Testis (tissue), 3 donors: ENCODE data around the gene SBK1. TPM values are rescaled to one million over a fixed set of nuclear protein-coding genes. Genes with fewer than 3 reads are reported as not detected.

Experiments
- DNase-seq: peaks from one replicate; pipeline ENCODE4 v3.0.0-alpha.2; 2019
- H3K27ac ChIP-seq, 2 donors: fragments of 200-600 bp; sonication (generic); one replicate each; pipeline ENCODE4 v1.5.1; 2019
- H3K27me3 ChIP-seq: fragments of 200-600 bp; sonication (generic); one replicate; pipeline ENCODE4 v1.5.1; 2019
- H3K36me3 ChIP-seq: fragments of 200-600 bp; sonication (generic); one replicate; pipeline ENCODE4 v1.5.1; 2017; ENCODE audit warnings: low read depth; ENCODE audit errors: missing control alignments
- H3K4me1 ChIP-seq: fragments of 200-600 bp; sonication (generic); one replicate; pipeline ENCODE4 v1.5.1; 2019
- H3K4me3 ChIP-seq, 2 donors: fragments of 200-600 bp; sonication (generic); one replicate each; pipeline ENCODE4 v1.5.1; 2017 to 2019
- H3K9me3 ChIP-seq: fragments of 200-600 bp; sonication (generic); one replicate; pipeline ENCODE4 v1.5.1; 2017
- POLR2A ChIP-seq: fragments of 450-650 bp; IDR thresholded peaks from one replicate; pipeline ENCODE4 v1.6.1; 2017; ENCODE audit warnings: antibody characterized with exemption, mild to moderate bottlenecking, moderate library complexity
- WGBS, 2 donors: methylation state at CpG; one replicate each; pipeline ENCODE4 v1.1.5; 2018; 5-methylcytosine and 5-hydroxymethylcytosine counted together
- intact Hi-C: fragments of 100-400 bp; cut with DNase I; formaldehyde crosslinking; loops from one replicate; pipeline ENCODE4 v1.15.1; 2023; ENCODE audit warnings: low total_unique reads
- polyA plus RNA-seq: library from polyadenylated mRNA; stranded (reverse); fragments of 350-450 nt; fragmentation: Illumina TruSeq; extraction: RNeasy Lipid Tissue Mini Kit (QIAGEN cat#74804); gene quantifications from one replicate; pipeline ENCODE4 v1.2.3, GENCODE V29; 2014; ENCODE audit warnings: low read depth, low replicate concordance; ENCODE audit not compliant: insufficient read depth
- total RNA-seq, 2 donors: library from RNA; depleted of rRNA; stranded (reverse); fragments of >200 nt; gene quantifications; one replicate each; pipeline ENCODE4 v1.2.3, GENCODE V29; 2016
- TF ChIP-seq, protein P1 (sequence below), 3 experiments: fragments of 450-650 bp in 2 of 3; fragments of 200-600 bp in 1 of 3; sonication (generic) in 1 of 3; IDR thresholded peaks; one replicate each; pipeline ENCODE4 v1.5.1; 2016 to 2019; ENCODE audit warnings: antibody characterized with exemption in 3 of 3, mild to moderate bottlenecking in 2 of 3, moderate library complexity in 1 of 3

The SBK1 gene
- total and polyA plus RNA-seq, 3 donors from 2014 or later, result 4.1 to 8.1 (median 4.6) TPM

DNA sequence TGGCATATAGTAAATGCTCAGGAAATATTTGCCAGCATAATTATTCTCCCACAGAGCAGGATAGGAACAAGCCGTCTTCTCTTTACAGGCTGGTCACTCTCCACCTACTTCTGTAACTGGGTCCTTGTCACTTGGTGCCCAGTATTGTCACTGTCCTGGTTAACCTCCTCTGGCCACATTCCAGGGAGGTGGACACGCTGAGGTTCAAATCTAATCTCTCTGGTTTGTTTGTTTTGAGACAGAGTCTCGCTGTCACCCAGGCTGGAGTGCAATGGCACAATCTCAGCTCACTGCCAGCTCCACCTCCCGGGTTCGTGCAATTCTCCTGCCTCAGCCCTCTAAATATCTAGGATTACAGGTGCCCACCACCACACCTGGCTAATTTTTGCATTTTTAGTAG, 15.6 kb downstream of the SBK1 start:
- H3K4me3 ChIP-seq, result no peak overlapping the region
- TF ChIP-seq, protein P1, sequence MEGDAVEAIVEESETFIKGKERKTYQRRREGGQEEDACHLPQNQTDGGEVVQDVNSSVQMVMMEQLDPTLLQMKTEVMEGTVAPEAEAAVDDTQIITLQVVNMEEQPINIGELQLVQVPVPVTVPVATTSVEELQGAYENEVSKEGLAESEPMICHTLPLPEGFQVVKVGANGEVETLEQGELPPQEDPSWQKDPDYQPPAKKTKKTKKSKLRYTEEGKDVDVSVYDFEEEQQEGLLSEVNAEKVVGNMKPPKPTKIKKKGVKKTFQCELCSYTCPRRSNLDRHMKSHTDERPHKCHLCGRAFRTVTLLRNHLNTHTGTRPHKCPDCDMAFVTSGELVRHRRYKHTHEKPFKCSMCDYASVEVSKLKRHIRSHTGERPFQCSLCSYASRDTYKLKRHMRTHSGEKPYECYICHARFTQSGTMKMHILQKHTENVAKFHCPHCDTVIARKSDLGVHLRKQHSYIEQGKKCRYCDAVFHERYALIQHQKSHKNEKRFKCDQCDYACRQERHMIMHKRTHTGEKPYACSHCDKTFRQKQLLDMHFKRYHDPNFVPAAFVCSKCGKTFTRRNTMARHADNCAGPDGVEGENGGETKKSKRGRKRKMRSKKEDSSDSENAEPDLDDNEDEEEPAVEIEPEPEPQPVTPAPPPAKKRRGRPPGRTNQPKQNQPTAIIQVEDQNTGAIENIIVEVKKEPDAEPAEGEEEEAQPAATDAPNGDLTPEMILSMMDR (IDR thresholded peaks at IDR 0.05), result no peak
- no peak for TF ChIP-seq POLR2A
- intact Hi-C loops, result no loop called here
- H3K4me1 ChIP-seq, result peaks cover 4% of the 10 kb centered on the region
- no peaks in the 10 kb centered on the region for H3K27me3 ChIP-seq
- 81 to 90% methylated on average over 5 of the region's 5 CpGs for WGBS, 2 donors
- no peaks in the 10 kb centered on the region for H3K36me3 ChIP-seq
- no peak overlapping the region for H3K27ac ChIP-seq
- no peak for DNase-seq
- no peaks in the 10 kb centered on the region for H3K9me3 ChIP-seq

DNA sequence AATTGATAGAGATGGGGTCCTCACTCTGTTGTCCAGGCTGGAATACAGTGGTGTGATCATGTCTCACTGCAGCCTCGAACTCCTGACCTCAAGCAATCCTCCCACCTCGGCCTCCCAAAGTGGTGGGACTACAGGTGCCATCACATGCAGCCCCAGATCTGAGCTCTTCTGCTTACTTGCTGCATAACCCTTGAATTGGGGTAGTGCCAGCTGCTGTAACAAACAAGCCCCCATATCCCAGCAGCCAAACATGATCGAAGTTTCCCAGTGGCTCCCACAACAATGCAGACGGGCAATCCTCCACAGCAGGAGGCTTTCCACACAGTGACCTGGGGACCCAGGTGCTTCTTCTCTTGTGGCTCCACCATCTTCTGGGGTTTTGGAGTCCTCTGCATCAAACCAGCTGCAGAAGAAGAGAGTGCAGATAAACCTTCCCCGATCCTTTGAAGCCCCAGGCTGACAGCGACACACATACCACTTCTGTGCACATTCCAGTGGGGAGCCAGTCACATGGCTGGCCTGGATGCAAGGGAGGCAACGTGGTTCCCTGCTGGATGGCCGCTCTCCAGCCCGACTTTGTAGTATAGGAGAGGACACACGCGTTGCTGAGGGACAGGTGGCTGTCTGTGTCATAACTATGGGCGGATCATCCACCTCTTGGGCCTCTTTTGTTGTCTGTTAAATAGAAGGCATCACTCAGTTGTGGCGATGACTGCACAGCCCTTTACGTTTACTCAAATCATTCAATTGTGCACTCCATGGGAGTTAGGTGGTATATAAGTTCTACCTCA, 16.7 kb downstream of the SBK1 start:
- TF ChIP-seq, protein P1 (IDR thresholded peaks at IDR 0.05), result no peak
- no peak for TF ChIP-seq POLR2A
- Histone ChIP-seq H3K4me1 (peaks cover 4% of the 10 kb centered on the region), H3K9me3 (no peaks in the 10 kb centered on the region), H3K27ac (no peak overlapping the region), H3K4me3 (no peak overlapping the region), H3K36me3 (no peaks in the 10 kb centered on the region), H3K27me3 (no peaks in the 10 kb centered on the region)
- DNase-seq, result no peak
- 82 to 88% methylated on average over 13 to 14 of the region's 14 CpGs for WGBS, 2 donors
- intact Hi-C loops, result no loop called here

DNA sequence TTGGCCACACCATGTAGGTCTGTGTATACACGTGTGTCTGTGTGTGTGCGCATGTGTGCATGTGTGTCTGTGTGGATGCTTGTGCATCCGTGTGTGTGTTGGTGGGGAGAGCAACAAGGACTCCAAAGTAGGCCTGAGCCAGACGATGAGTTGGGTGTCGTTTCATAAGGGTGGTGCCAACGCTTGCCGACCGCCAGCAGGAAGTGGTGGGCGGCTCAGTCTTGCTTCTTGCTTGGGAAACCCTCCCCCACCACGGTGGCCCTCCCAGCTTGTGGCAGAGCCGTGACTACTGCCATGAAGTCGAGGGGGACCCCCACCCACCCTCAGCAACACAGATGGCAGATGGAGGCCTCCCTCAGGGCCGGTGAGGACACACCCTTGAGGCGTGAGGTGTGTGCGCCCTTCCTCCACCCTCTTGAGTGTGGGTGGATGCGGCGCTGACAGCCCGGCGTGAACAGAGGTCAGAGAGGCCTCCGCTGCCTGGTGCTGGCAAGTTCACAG, 17.5 kb downstream of the SBK1 start:
- 71 to 75% methylated on average over 9 to 20 of the region's 20 CpGs for WGBS, 2 donors
- intact Hi-C loops, result no loop called here
- TF ChIP-seq, protein P1 (IDR thresholded peaks at IDR 0.05), result no peak
- TF ChIP-seq POLR2A, result no peak
- no peaks in the 10 kb centered on the region for H3K9me3 ChIP-seq
- H3K4me1 ChIP-seq, result peaks cover 4% of the 10 kb centered on the region
- H3K4me3 ChIP-seq, result no peak overlapping the region
- H3K27me3 ChIP-seq, result no peaks in the 10 kb centered on the region
- H3K27ac ChIP-seq, result no peak overlapping the region
- H3K36me3 ChIP-seq, result no peaks in the 10 kb centered on the region
- no peak for DNase-seq

DNA sequence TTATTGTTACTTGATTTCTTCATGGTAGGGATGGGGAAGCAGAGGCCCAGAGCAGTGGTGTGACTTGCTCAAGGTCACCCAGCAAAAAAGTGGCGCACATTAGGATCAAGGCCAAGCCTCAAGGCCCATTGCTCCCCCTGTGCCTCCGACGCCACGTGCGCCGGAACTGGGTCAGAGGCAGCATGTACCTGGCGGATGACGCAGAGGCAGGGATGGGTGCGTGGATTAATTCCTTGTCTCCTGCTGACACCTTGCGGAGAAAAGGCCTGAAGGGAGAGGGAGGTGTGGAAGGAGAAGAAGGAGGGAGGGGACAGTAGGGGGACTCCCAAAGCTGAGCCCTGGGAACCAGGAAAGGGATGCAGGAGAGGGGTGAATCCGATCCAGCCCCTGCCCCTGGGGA, 18.5 kb downstream of the SBK1 start:
- Histone ChIP-seq H3K9me3 (no peaks in the 10 kb centered on the region), H3K4me3 (no peak overlapping the region), H3K27me3 (no peaks in the 10 kb centered on the region), H3K4me1 (peaks cover 4% of the 10 kb centered on the region), H3K27ac (no peak overlapping the region), H3K36me3 (no peaks in the 10 kb centered on the region)
- 83 to 95% methylated on average over 10 to 11 of the region's 11 CpGs for WGBS, 2 donors
- no peak for DNase-seq
- TF ChIP-seq POLR2A, result no peak
- TF ChIP-seq, protein P1 (IDR thresholded peaks at IDR 0.05), result no peak
- intact Hi-C loops, result no loop called here

DNA sequence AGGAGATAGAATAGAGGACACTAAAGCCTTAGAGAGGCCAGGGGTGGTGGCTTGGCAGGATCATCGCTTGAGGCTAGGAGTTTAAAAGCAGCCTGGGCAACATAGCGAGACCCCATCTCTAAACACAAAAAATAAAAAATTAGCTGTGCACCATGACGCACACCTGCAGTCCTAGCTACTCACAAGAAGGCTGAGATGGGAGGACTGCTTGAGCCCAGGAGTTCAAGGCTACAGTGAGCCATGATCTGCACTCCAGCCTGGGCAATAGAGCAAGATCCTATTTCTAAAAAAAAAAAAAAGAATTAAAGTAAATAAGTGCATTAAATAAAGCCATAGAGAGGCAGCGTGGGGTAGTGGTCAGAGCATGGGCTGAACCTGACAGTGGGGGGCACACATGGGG, 19.1 kb downstream of the SBK1 start:
- H3K4me1 ChIP-seq, result peaks cover 4% of the 10 kb centered on the region
- no peak for TF ChIP-seq POLR2A
- TF ChIP-seq, protein P1 (IDR thresholded peaks at IDR 0.05), result no peak
- intact Hi-C loops, result no loop called here
- H3K36me3 ChIP-seq, result no peaks in the 10 kb centered on the region
- no peaks in the 10 kb centered on the region for H3K9me3 ChIP-seq
- no peak overlapping the region for H3K4me3 ChIP-seq
- WGBS, 2 donors, result 93 to 94% methylated on average over 4 of the region's 4 CpGs
- DNase-seq, result no peak
- H3K27me3 ChIP-seq, result no peaks in the 10 kb centered on the region
- H3K27ac ChIP-seq, result no peak overlapping the region
